HG03159 (cell line): ENCODE measurements around the gene PAK5.
"Not testable (repeated sequence)": the region's sequence is repeated elsewhere in the genome, so short reads cannot be mapped to it uniquely, and the experiment has no call there.

Source experiments
- ATAC-seq: cut with Tn5 transposase; IDR thresholded peaks from one replicate; pipeline ENCODE4 v1.9.1; 2021; ENCODE audit warnings: mild to moderate bottlenecking, moderate library complexity; ENCODE audit not compliant: unreplicated experiment

Gene PAK5

DNA sequence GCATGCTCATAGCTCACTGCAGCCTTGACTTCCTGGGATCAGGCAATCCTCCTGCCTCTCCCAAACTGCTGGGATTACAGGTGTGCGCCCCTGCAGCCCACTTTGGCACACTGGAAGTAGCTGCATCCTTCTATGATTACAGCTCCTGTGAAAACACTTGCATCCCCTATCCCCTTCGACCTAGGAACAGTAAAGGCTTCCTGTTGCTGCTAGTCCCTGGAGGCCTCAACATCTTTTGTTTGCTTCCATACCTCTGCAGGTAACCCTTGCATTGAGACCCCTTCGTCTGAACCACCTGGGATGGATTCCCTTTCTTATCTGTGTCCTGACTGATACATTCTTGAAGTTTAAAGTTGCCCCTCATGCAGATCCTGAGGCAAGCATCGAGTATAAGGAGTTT lies 152.4 kb downstream of the PAK5 start:
- ATAC-seq: no peak

DNA sequence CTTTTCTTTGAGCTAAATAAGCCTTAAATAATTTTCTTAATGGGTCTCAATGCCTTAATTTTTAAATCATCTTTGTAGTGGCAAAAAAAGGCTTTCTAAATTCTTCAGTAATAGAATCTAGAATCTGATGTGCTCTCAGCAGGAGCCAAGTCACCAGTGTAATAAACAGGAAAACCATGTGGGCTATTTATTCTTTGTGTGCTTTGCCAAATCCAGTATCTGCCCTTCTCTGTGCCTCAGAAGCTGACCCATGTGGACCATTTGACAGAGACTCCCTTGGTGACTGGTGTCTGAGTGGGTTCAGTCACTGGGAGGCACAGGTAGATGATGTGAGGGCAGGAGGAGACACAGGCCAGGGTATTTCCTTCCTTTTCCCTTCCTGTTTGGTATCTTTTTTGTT lies 152.9 kb downstream of the PAK5 start:
- ATAC-seq: no peak

DNA sequence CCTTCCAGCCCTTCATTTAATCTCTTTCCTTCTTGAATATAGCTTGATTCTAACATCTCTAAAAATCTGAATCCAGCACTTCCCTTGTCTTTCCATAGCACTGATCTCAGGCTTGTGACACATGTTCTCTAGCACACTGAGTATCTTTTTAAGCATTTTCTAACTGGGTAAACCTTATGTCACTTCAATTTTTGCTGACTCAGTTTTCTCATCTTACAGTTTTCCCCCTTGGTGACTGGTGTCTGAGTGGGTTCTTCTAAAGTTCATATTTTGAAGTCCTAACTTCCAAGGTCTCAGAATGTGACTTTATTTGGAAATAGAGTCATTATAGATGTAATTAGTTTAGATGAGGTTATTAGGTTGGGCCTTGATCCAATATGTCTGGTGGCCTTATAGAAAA lies 153.9 kb downstream of the PAK5 start:
- no peak for ATAC-seq

DNA sequence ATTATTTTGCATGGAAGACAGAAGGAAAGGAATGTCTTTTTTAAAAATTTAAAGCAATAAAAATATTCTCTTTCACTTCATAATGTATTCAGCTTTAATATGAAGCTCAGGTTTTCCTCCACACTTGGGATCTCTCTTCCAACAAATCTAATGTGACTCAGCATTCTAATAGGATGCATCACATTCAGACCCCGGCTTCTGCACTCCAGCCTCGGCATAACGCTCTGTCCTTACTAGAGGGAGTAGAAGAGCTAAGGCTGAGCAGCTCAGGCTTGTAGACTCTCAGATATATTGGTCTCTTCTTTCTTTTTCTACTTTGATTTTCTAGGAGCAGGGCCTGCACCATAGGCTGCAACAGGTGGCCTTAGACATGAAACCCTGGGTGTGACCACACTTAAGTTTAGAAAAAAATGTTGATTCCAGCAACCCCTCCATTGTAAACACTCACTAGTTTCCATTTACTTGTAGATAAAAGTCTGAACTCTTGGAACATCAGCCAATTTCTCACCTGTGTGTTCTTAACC lies 161.7 kb downstream of the PAK5 start:
- no peak for ATAC-seq

DNA sequence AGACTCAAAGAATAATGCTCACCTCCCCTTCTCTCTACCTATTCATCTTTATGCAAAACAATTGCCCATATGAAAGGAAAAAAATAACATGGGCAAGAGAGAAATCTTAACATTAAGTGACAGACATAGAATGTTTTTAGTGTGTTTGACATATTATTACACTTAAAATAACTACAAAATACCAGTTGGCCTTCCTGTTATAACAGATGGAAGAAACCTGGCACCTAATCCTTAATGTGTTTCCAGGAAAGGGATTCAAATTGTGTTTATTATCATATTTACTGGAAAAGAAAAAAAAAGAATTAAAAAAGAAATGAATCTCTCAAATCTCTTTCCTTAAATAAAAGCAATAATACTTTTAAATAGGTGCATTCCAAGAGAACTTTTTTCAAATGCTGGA lies 165.9 kb downstream of the PAK5 start:
- no peak for ATAC-seq

GRCh38 chr20:9672027-9672426 lies 166.8 kb downstream of the PAK5 start:
- no peak for ATAC-seq

- no peak for ATAC-seq
These were observed 170.5 kb downstream of the PAK5 start for GRCh38 chr20:9668381-9668780.

DNA sequence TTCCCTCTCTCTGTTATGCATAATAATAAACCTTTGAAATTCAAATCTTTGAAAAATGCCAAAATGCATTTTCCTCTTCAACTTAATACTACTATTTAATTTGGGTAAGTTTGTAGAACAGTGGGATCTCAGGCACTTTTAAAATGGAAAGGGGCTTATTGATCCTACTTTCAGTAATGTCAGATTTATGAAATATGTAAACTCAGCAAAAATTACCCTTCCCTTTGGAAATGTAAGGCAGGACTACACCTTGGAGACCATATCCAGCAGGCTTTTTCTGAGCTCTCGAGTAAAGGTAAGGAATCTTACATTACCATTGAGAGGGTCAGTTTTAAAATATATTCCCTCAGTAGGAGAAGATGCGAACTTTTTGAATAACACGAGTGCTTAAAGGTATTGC lies 175.5 kb downstream of the PAK5 start:
- ATAC-seq: no peak

DNA sequence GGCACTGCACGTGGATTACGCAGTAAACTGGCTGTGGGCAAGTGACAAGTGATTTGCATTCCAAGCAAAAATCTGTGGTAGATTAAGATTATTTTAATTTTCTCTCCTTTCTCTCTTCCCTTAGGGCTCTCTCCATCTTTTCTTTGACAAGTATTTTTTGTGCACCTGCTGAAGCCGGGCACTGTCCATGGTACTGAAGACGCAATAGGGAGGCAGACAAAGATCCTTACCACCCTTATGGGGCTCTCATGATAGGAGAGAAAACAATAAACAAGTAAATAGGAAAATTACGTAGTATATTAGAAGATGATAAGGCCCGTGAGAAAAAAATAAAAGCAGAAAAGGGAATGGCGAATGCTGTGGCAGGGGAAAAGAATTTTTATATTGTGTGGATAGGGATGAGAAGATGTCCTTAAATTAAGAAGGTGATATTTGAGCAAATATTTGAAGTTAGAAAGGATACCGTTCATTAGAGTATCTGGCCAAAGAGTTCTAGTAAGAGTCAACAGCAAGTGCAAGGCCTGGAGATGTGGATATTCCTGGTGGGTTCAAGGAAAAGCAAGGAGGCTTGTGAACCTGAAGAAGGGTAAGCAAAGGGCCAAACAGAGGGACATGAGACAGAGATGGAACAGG lies 178.5 kb downstream of the PAK5 start:
- ATAC-seq: no peak

- no peak for ATAC-seq
These were observed 191.1 kb downstream of the PAK5 start for GRCh38 chr20:9647741-9648140.

DNA sequence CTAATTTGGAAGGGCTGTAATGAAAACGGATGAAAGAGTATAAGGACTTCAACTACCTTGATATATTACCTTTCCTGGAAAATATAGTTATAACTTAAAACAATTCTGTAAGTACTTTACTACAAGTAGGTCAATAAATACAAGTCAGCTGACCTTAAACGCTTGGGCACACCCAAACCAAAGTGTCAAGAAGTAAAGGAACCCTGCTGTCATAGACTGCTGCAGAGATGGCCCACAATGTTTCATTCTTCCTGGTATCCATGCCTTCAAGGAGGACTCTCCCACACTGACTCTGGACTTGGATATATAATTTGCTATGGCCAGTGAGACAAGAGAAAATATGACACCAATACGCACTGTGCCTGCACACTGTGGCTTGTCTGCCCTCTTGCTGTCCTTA lies 192.5 kb downstream of the PAK5 start:
- no peak for ATAC-seq

GRCh38 chr20:9642882-9643281 lies 196.0 kb downstream of the PAK5 start:
- ATAC-seq: no peak

- not testable (repeated sequence) for ATAC-seq
These were observed 197.3 kb downstream of the PAK5 start for GRCh38 chr20:9641499-9642000.

DNA sequence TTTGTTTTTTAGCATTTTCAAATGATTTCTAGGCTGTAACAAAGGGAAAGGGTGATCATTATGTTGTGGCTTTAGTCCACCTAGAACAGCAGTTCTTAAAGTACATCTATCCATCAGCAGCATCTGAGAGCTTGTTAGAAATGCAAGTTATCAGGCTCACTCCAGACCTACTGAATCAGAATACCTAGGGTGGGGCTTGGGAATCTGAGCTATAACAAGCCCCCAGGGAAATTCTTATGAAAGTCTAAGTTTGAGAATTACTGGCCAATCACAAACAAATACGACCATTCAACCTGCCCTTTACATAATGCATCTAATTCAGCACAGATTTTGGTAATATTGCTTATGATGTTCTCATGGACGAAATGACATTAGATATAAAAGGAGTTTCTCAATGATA lies 201.0 kb downstream of the PAK5 start:
- ATAC-seq: no peak

- no peak for ATAC-seq
These were observed 203.1 kb downstream of the PAK5 start for GRCh38 chr20:9635750-9636149.

- ATAC-seq: no peak
These were observed 204.5 kb downstream of the PAK5 start for GRCh38 chr20:9634327-9634726.

- ATAC-seq: no peak
These were observed 205.9 kb downstream of the PAK5 start for GRCh38 chr20:9632991-9633390.

- no peak for ATAC-seq
These were observed 206.6 kb downstream of the PAK5 start for GRCh38 chr20:9632265-9632664.

- no peak for ATAC-seq
These were observed 208.3 kb downstream of the PAK5 start for GRCh38 chr20:9630554-9630953.

- no peak for ATAC-seq
These were observed 209.0 kb downstream of the PAK5 start for GRCh38 chr20:9629831-9630230.

DNA sequence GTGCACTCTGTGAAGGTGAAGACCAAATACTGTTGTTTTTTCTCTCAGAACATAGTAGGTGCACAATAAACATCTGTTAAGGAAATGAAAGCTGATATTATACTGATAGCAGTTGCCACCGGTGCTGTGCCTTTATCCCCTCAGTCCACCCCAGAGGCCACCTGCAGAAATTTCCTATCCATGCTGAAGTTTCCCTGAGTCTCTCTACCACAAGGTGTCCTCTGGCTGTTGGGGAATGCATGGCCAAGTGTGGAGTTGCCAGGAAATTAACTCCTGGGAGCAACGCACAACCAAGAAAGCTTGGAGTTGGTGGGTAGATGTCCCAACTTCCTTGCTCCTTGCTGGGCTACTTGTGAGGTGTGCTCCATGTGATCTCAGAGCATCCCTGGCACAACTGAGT lies 210.3 kb downstream of the PAK5 start:
- no peak for ATAC-seq

- ATAC-seq: no peak
These were observed 210.7 kb downstream of the PAK5 start for GRCh38 chr20:9628141-9628540.

DNA sequence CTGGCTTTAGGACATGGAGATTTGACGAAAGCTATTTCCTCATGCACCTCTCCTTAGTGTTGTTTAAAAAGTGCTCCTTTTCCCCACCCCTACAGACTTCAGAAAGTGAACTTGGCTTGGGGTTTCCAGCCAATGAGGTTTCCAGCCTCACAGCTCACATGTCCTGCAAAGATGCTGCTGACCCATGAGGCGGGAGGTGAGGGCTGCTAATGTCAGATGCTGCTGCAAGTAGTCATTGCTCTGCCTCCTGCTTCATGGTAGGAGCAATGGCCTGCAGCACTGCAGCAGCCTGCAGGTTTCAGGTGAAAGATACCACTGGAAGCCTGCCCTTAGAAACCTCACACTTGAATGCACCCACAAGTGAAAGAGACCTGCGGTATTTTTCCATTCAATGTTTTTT lies 211.7 kb downstream of the PAK5 start:
- no peak for ATAC-seq
